ENCODE results near the gene ULK3.
A peak's percentile ranks its signal among the peaks of the same experiment; 100 is the strongest.

Gene ULK3

GRCh38 chr15:74794248-74794969 is 48.5 kb downstream of the ULK3 start:
- TF ChIP-seq, protein P1, sequence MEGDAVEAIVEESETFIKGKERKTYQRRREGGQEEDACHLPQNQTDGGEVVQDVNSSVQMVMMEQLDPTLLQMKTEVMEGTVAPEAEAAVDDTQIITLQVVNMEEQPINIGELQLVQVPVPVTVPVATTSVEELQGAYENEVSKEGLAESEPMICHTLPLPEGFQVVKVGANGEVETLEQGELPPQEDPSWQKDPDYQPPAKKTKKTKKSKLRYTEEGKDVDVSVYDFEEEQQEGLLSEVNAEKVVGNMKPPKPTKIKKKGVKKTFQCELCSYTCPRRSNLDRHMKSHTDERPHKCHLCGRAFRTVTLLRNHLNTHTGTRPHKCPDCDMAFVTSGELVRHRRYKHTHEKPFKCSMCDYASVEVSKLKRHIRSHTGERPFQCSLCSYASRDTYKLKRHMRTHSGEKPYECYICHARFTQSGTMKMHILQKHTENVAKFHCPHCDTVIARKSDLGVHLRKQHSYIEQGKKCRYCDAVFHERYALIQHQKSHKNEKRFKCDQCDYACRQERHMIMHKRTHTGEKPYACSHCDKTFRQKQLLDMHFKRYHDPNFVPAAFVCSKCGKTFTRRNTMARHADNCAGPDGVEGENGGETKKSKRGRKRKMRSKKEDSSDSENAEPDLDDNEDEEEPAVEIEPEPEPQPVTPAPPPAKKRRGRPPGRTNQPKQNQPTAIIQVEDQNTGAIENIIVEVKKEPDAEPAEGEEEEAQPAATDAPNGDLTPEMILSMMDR (IDR thresholded peaks at IDR 0.05; ENCODE audit: extremely low read depth, missing control alignments), result no peak
- DNase-seq (ENCODE audit: low spot score), result no peak

- no peak for DNase-seq (ENCODE audit: low spot score)
- TF ChIP-seq, protein P1 (IDR thresholded peaks at IDR 0.05; ENCODE audit: extremely low read depth, missing control alignments), result peak; percentile 55
Measured at GRCh38 chr15:74793135-74794028, 49.6 kb downstream of the ULK3 start.

DNA sequence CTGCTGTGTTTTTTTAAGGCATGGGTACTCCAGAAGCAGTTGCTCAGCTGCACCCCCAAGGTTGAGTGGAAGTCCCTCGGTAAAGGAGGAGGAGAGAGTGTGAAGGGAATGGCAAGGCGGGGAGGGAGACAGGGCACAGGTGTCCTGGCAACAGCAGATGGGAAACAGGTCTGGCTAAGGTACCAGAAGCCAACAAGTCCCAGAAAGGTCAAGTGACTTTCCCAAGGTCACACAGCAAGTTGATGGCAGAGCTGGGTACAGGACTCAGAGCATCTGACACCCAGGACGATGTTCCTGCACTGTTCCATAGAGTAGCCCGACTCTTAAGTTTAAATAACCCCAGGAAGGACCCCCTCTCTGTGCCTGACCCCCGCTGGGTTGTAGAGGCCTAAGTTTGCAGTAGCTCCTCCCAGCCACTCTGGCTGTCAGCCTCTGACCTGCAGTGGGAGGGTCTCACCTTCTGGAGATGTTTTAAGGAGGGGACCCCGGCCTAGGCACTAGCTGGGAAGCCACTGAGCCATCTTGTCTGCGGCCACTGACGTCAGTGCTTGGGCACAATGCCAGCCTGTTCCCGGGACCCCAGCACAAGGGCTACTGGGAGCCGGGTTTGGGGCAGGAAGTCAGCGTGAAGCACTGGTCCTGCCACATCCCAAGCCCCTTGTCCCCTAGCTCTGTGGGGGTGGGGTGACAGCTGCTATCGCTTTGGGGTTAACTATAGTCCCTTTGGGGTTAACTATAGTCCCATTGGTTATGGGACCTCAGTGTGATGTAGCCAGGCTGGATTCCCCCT is 50.5 kb downstream of the ULK3 start:
- no peak for DNase-seq (ENCODE audit: low spot score)
- TF ChIP-seq, protein P1 (IDR thresholded peaks at IDR 0.05; ENCODE audit: extremely low read depth, missing control alignments), result no peak

DNA sequence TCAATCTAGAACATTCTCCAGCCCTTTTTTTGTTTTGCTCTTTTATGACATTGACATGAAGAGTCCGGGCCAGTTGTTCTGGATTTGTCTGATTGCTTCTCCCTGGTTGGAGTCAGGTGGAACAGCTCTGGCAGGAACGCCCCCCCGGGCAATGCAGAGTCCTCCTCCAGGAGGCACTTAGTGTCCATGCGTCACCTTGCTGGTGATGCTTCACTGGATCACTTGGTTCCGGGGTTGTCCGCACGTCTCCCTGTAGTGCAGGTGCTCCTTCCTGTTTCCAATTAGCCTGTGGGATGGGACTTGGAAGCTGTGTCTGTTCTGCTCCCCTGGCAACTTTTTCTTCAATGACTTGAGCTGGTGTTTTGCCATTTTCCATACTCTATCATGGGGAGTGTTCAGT is 51.3 kb downstream of the ULK3 start:
- DNase-seq (ENCODE audit: low spot score), result no peak
- TF ChIP-seq, protein P1 (IDR thresholded peaks at IDR 0.05; ENCODE audit: extremely low read depth, missing control alignments), result no peak

- DNase-seq (ENCODE audit: low spot score), result no peak
- TF ChIP-seq, protein P1 (IDR thresholded peaks at IDR 0.05; ENCODE audit: extremely low read depth, missing control alignments), result no peak
Measured at GRCh38 chr15:74791007-74791406, 51.9 kb downstream of the ULK3 start.

DNA sequence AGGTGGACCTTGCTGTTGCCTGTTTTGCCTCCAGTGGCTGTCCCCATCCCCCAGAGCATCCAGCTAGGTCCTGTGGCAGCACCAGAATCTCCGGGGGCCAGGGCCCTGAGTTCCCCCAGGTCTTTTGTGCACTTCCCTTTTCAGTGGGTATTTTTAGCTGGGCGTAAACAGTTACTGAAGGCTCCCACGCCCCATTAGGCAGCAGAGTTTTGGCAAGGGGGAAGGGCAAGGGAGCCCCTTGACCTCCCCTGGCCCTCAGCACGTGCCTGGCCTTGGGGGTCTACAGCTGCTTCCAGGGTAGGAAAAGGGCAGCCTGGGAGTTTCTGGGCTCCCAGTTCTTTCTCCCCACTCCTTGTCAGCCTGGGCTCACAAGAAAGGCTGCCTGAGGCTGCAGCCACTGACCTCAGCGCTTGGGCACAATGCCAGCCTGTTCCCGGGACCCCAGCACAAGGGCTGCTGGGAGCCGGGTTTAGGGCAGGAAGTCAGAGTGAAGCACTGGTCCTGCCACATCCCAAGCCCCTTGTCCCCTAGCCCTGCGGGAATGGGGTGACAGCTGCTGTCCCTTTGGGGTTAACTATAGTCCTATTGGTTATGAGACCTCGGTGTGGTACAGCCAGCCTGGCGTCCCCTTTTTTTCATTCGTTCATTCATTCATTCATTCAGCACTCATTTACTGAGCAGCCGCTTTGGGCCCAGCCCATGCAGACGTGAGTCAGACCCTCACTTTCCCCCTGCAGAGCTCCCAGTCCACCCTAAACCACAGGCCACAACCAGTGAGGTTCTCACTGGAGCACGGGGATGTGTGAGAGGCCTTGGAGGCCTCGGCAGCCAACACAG is 52.7 kb downstream of the ULK3 start:
- no peak for DNase-seq (ENCODE audit: low spot score)
- TF ChIP-seq, protein P1 (IDR thresholded peaks at IDR 0.05; ENCODE audit: extremely low read depth, missing control alignments), result no peak

Measured in GM20000 (cell line).